Measurements from ENCODE around the gene ZBTB7C.

The ZBTB7C gene

GRCh38 chr18:47978141-47978540 lies 431.0 kb downstream of the ZBTB7C start:
- H3K36me3 ChIP-seq (ENCODE audit: control insufficient read depth, insufficient read depth, low read length) = no peaks in the 10 kb centered on the region
- 0 out of 2 replicates have a peak, but pooled peaks cover 1% of the 10 kb centered on the region for H3K9me3 ChIP-seq (ENCODE audit: control insufficient read depth, insufficient read depth, low read length)
- DNase-seq (ENCODE audit: low read depth, low spot score) = no peak
- H3K4me3 ChIP-seq (ENCODE audit: low read length) = no peak overlapping the region
- H3K27me3 ChIP-seq (ENCODE audit: control insufficient read depth, insufficient read depth, low read length) = no peaks in the 10 kb centered on the region
- H3K27ac ChIP-seq (ENCODE audit: low read length) = no peak overlapping the region
- WGBS (ENCODE audit: insufficient coverage, insufficient read length) = no CpG with 5 or more reads among the region's 2 CpGs
- H3K4me1 ChIP-seq (ENCODE audit: control insufficient read depth, insufficient read depth, low read length) = peaks cover 5% of the 10 kb centered on the region

All from iPS DF 6.9 (cell line).